HG03469 (cell line): ENCODE measurements around the gene TMPRSS11F.
"Not testable (repeated sequence)": the region's sequence is repeated elsewhere in the genome, so short reads cannot be mapped to it uniquely, and the experiment has no call there.

ENCODE experiments used
- ATAC-seq: cut with Tn5 transposase; IDR thresholded peaks from one replicate; pipeline ENCODE4 v1.9.1; 2021; ENCODE audit warnings: mild to moderate bottlenecking, moderate library complexity, moderate number of reproducible peaks; ENCODE audit not compliant: unreplicated experiment

Gene TMPRSS11F

GRCh38 chr4:68129793-68130192 lies at the start of gene TMPRSS11F:
Gene TMPRSS11F, minus strand, starts transcription at chr4:68129869. Its CDS starts 49 bp downstream, at chr4:68129820.
- no peak for ATAC-seq

- ATAC-seq, result no peak
Measured at GRCh38 chr4:68176904-68177303, 47.2 kb upstream of the TMPRSS11F start.

- no peak for ATAC-seq
Measured at GRCh38 chr4:68176500-68176899, 46.8 kb upstream of the TMPRSS11F start.

DNA sequence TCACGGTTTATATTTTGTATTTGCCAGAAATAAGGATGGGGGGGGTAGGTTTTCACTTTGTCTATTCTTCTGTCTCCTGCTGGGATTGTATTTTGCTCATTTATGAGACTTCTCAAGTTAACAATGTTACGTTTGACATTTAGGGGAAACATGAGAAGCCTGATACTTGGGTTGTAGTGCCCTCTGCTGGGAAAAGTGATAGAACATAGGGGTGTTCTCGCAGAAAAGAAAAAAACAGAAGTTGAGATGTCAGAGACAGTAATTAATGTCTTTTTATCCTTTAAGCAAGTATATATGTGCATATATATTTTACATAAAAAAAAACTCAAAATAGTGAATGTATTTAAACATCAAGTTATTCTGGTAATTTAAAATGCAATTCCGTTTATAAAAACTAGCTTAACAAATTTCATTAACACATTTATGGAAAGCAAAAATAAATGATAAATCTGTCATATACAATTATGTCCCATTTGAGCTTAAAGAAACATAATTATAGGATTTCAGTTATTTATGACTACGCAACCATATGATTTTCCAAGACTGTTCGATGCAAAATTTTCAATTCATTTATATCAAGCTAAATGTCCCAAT lies 46.0 kb upstream of the TMPRSS11F start:
- peak; percentile 81 for ATAC-seq

DNA sequence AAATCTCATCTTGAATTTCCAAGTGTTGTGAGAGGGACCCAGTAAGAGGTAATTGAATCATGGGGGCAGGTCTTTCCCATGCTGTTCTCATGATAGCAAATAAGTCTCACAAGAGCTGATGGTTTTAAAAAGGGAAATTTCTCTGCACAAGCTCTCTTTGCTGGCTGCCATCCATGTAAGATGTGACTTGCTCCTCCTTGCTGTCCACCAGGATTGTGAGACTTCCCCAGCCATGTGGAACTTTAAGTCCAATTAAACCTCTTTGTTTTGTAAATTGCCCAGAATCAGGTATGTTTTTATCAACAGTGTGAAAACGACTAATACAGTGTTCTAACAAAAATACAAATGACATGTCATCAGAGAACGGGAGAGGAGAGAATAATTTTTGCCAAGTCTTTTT lies 44.7 kb upstream of the TMPRSS11F start:
- not testable (repeated sequence) for ATAC-seq

- ATAC-seq, result not testable (repeated sequence)
Measured at GRCh38 chr4:68172147-68172546, 42.5 kb upstream of the TMPRSS11F start.

DNA sequence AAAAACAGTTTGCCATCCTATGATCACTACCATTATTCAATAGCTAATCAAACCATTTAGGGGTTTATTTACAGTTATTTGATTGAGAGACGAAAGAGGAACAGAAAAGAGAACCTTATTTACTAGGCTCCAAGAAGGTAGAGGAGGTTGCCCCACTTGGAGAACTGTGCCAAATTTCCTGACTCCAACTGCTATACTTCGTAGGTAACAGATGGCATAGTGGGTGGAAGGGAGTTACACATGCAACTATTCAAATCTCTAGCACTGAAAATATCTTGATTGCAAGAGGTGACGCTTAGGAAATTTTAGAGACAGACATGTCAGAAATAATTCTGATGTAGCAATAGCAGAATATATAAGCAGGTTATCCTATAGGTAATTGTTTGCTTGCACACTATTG lies 38.0 kb upstream of the TMPRSS11F start:
- ATAC-seq, result no peak

GRCh38 chr4:68167166-68167565 lies 37.5 kb upstream of the TMPRSS11F start:
- no peak for ATAC-seq

DNA sequence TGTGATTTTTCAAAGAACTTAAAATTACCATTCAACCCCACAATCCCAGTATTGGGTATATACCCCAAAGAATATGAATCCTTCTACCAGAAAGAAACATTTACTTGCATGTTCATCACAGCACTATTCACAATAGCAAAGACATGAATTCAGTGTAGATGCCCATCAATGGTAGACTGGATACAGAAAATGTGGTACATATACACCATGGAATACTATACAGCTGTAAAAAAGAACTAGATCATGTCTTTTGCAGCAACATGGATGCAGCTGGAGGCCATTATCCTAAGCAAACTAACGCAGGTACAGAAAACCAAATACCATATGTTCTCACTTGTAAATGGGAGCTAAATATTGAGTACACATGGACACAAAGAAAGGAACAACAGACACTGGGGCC lies 34.1 kb upstream of the TMPRSS11F start:
- ATAC-seq, result no peak

- ATAC-seq, result no peak
Measured at GRCh38 chr4:68162196-68162595, 32.5 kb upstream of the TMPRSS11F start.

- ATAC-seq, result no peak
Measured at GRCh38 chr4:68152411-68152810, 22.7 kb upstream of the TMPRSS11F start.

DNA sequence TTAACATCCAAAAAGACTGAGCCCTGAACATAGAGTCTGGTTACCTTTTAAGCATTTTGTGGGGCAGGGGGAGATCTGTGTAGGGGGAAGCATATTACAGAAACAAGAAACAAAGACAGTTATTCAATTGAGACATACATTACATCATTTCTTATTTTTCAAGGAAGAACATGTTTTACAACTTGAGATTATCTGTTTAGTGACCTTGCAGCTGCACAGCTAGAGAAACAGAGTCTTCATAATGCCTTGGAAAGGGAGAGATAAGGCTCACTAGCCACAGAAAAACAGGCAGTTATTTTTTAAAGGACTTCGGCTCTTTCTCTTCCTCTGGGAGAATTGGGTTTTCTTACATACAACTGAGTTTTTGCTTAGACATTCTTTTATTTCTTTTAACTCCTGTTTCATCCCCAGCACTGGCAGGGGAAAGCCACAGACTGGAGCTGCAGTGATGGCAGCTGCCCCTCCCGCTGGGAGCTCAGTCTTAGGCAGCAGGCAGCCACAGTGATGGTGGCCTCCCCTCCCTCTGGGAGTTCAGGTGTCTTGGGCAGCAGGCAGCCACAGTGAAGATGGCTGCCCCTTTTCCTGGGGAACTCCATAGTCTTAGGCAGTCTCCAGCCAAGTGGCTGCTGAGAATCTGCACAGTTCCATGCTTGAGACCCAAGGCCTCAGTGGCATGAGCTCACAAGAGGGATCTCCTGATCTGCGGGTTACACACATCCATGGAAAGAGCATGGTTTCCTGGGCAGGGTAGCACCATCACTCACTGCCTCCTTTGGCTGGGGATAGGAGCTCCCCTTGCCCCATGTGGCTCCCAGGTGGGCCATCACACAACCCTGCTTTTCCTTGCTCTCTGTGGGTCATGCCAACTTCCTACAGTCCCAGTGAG lies 19.4 kb upstream of the TMPRSS11F start:
- no peak for ATAC-seq

GRCh38 chr4:68147079-68147478 lies 17.4 kb upstream of the TMPRSS11F start:
- ATAC-seq, result no peak

- no peak for ATAC-seq
Measured at GRCh38 chr4:68145261-68145660, 15.6 kb upstream of the TMPRSS11F start.

- no peak for ATAC-seq
Measured at GRCh38 chr4:68141852-68142251, 12.2 kb upstream of the TMPRSS11F start.

DNA sequence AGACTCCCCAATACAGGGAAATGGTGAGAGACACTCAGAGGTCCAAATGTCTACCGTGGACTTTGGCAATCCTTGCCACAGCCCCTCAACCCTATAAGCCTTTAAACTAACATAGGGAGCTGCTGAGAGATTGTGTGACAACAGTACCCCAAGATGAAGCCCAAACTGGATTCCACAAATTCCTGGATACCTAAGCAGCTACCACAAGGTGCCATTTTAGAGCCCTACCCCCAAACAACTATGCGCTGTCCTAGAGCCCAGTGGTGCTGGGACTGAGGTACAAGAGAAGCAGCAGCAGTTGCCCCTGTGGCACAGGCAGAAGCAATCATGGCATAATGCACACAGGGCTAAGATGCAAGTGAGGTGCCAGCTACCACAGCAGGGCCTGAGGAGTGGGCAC lies 2.7 kb upstream of the TMPRSS11F start:
- no peak for ATAC-seq

DNA sequence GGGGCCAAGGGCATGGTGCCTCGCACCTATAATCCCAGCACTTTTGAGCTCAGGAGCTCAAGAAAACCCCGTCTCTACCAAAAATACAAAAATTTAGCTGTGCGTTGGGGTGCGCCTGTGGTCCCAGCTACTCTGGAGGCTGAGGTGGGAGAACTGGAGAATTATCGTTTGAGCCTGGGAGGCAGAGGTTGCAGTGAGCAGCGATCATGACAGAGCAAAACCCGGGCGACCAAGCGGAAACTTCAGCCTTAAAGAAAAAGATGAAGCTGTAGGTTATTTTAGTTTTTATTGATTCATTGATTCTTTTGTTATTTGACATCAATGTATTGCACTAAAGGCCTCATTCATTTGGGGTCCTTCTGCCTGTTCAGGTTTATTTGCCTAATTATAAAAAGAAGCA lies 5.4 kb downstream of the TMPRSS11F start:
- no peak for ATAC-seq

DNA sequence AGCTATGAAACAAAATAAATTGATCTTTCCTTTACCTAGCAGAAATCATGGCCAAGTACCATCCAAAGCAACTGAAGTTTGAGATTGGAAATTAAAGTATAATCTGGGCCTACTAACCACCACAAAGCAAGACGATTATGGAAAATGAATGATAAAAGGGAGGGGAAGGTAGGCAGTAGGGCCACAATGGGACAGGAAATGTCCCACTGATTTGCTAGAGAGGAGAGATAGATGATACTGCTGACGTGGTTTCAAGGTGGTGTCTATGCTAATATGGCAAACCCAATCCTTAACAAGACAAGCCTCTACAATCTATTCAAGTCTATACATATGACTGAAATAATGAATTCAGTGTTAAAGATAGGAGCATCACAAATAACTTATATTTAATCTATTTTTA lies 6.1 kb downstream of the TMPRSS11F start:
- no peak for ATAC-seq

DNA sequence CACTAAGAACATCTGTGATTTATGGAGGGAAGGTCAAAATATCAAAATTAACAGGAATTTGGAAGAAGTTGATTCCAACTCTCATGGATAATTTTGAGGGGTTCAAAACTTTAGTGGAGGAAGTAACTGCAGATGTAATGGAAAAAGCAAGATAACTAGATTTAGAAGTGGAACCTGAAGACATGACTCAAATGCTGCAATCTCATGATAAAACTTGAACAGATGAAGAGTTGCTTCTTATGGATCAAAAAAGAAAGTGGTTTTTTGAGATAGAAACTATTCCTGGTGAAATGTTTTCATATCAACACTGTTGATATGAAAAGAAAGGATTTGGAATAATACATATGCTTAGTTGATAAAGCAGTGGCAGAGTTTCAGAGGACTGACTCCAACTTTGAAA lies 9.7 kb downstream of the TMPRSS11F start:
- no peak for ATAC-seq

- no peak for ATAC-seq
Measured at GRCh38 chr4:68110441-68110840, 19.2 kb downstream of the TMPRSS11F start.

- ATAC-seq, result no peak
Measured at GRCh38 chr4:68109868-68110267, 19.8 kb downstream of the TMPRSS11F start.

DNA sequence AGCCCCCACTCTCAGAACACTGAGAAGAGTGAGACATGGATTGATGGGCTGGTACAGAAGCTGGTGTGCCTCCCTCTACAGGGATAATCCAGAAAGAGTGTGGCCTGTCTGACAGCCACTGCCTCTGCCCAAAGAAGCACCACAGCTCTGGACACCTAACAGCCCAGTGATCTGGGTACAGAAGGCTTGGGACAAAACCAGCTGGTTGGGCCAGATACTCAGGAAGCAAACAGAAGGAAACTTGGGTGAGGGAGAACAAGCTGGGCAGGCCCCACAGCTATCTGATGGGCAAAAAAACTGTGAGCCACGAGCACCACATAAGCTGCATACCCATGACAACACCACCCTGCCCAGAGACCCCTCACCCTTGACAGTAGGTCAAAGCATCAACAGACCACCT lies 46.9 kb downstream of the TMPRSS11F start:
- no peak for ATAC-seq
